ENCODE results near the gene RAB38.

GRCh38 chr11:88202498-88202897 lies 27.3 kb upstream of the RAB38 start:
- TF ChIP-seq, protein P1, sequence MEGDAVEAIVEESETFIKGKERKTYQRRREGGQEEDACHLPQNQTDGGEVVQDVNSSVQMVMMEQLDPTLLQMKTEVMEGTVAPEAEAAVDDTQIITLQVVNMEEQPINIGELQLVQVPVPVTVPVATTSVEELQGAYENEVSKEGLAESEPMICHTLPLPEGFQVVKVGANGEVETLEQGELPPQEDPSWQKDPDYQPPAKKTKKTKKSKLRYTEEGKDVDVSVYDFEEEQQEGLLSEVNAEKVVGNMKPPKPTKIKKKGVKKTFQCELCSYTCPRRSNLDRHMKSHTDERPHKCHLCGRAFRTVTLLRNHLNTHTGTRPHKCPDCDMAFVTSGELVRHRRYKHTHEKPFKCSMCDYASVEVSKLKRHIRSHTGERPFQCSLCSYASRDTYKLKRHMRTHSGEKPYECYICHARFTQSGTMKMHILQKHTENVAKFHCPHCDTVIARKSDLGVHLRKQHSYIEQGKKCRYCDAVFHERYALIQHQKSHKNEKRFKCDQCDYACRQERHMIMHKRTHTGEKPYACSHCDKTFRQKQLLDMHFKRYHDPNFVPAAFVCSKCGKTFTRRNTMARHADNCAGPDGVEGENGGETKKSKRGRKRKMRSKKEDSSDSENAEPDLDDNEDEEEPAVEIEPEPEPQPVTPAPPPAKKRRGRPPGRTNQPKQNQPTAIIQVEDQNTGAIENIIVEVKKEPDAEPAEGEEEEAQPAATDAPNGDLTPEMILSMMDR (IDR thresholded peaks at IDR 0.05), result no peak
- no peak for TF ChIP-seq EZH2 (IDR thresholded peaks at IDR 0.05)
- no peak for TF ChIP-seq EZH2phosphoT487 (IDR thresholded peaks at IDR 0.05)

All from neural progenitor cell (in vitro differentiated cells).